ENCODE data around the gene DLGAP4. TPM values are rescaled to one million over a fixed set of nuclear protein-coding genes. Genes with fewer than 3 reads are reported as not detected.
A peak's percentile ranks its signal among the peaks of the same experiment; 100 is the strongest.

Gene DLGAP4
- total RNA-seq, 2 donors from 2014 or later: 33.9 to 45.4 TPM

DNA sequence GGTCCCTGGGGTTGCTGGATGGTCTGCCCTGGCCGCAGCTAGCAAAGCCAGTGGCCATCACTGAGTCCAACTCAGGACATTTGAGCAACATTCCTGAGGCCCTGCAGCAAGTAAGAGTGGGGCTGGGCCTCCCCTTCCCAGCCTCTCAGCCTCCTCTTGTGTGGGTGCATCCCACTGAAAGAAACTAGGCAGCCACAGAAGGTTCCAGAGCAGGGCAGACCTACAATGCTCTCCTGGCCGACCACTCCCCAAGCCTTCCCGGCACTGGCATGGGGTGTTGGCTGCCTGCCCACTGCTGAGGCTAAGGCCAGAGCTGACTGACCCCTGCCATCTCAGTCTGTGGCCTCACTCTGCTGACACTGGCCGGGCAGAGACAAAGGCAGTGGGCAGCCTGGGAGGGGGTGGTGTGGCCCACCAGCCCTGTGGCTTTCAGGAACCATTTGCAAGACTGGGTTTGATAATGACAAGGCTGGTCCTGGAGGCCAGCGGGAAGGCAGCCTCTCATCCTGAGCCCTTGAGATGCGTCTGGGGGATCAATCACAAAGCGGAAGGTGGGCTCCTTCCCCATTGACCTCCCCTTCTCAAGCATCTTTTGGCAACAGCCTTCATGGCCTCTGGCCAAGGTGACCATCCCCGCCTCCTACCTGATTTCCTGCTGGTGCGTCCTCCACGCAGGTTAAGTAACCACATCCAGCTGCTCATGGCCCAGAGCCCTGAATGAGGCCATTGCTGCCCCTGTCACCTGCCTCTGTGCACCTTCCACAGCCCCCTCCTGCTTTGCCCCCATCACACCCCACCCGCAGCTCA is 9.6 kb downstream of the DLGAP4 start:
- H3K9me3 ChIP-seq (ENCODE audit: control insufficient read depth, low read length, poor library complexity, severe bottlenecking): no peaks in the 10 kb centered on the region
- H3K4me1 Mint-ChIP-seq: no peaks in the 10 kb centered on the region
- ATAC-seq (no peak), DNase-seq (no peak)
- H3K27ac Mint-ChIP-seq: no peak overlapping the region
- peaks cover 47% of the 10 kb centered on the region for H3K27me3 Mint-ChIP-seq
- no peaks in the 10 kb centered on the region for H3K36me3 Mint-ChIP-seq (ENCODE audit: low read depth)
- no peak overlapping the region for H3K4me3 Mint-ChIP-seq

- no peaks in the 10 kb centered on the region for H3K9me3 ChIP-seq (ENCODE audit: control insufficient read depth, low read length, poor library complexity, severe bottlenecking)
- ATAC-seq (no peak), DNase-seq (no peak)
- Mint-ChIP-seq H3K4me1 (no peaks in the 10 kb centered on the region), H3K36me3 (ENCODE audit: low read depth) (no peaks in the 10 kb centered on the region), H3K27me3 (peaks cover 42% of the 10 kb centered on the region), H3K27ac (no peak overlapping the region), H3K4me3 (no peak overlapping the region)
These were observed 11.5 kb downstream of the DLGAP4 start for GRCh38 chr20:36317675-36318074.

GRCh38 chr20:36318166-36318565 is 12.0 kb downstream of the DLGAP4 start:
- H3K27ac Mint-ChIP-seq: no peak overlapping the region
- ATAC-seq: no peak
- peaks cover 37% of the 10 kb centered on the region for H3K27me3 Mint-ChIP-seq

GRCh38 chr20:36319356-36320260 is 13.5 kb downstream of the DLGAP4 start:
- no peak overlapping the region for H3K27ac Mint-ChIP-seq
- ATAC-seq: no peak

More at GRCh38 chr20:36318166-36318565, 12.0 kb downstream of the DLGAP4 start:
- H3K36me3 Mint-ChIP-seq (ENCODE audit: low read depth): no peaks in the 10 kb centered on the region
- no peak for DNase-seq
- no peaks in the 10 kb centered on the region for H3K9me3 ChIP-seq (ENCODE audit: control insufficient read depth, low read length, poor library complexity, severe bottlenecking)
- no peak overlapping the region for H3K4me3 Mint-ChIP-seq
- H3K4me1 Mint-ChIP-seq: no peaks in the 10 kb centered on the region

GRCh38 chr20:36320261-36320897 is 14.2 kb downstream of the DLGAP4 start:
- peaks cover 28% of the 10 kb centered on the region for H3K27me3 Mint-ChIP-seq
- H3K9me3 ChIP-seq (ENCODE audit: control insufficient read depth, low read length, poor library complexity, severe bottlenecking): no peaks in the 10 kb centered on the region
- H3K36me3 Mint-ChIP-seq (ENCODE audit: low read depth): no peaks in the 10 kb centered on the region
- DNase-seq: no peak
- no peak for ATAC-seq
- no peak overlapping the region for H3K4me3 Mint-ChIP-seq
- H3K27ac Mint-ChIP-seq: no peak overlapping the region
- H3K4me1 Mint-ChIP-seq: no peaks in the 10 kb centered on the region

More at GRCh38 chr20:36319356-36320260, 13.5 kb downstream of the DLGAP4 start:
- no peak for DNase-seq
- Mint-ChIP-seq H3K4me1 (no peaks in the 10 kb centered on the region), H3K27me3 (peaks cover 28% of the 10 kb centered on the region), H3K36me3 (ENCODE audit: low read depth) (no peaks in the 10 kb centered on the region), H3K4me3 (no peak overlapping the region)
- H3K9me3 ChIP-seq (ENCODE audit: control insufficient read depth, low read length, poor library complexity, severe bottlenecking): no peaks in the 10 kb centered on the region

DNA sequence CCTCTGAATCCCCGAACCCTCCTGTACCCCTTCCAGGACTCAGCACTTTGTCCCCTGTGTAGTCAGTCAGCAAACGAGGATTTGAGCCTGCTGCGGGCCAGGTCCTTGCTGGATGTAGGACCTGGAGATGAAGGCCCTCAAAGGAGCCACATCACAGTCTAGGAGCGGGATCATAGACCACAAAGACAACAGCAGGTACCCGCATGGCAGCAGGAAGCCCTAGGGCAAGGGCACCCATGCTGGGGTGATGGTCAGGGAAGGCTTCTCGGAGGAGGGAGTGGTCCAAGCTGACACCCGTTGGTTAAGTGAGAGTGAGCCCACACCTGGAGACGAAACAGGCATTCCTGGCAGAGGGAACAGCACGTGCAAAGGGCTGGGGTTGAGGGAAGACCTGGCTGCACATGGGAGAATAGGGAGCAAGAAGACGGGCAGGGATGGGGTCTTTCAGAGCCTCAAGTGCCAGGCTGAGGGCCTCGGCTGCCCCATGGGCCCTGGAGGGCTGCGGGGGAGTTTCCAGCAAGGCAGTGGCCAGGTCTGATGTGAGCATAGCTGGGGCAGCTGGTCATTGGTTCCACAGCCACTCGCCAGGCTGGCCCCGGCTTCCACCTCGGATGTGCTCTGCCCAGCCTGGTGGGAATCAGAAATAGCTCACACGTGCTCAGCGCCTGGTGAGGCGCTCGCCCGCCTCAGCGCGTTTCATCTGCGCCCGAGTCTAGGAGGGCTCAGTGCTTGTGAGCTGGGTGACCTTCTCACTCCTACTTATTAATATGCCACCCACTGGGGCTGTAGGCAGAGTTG is 15.0 kb downstream of the DLGAP4 start:
- H3K27me3 Mint-ChIP-seq: peaks cover 28% of the 10 kb centered on the region
- no peaks in the 10 kb centered on the region for H3K4me1 Mint-ChIP-seq

GRCh38 chr20:36322131-36322530 is 16.0 kb downstream of the DLGAP4 start:
- Mint-ChIP-seq H3K4me1 (no peaks in the 10 kb centered on the region), H3K27ac (no peak overlapping the region), H3K4me3 (no peak overlapping the region), H3K36me3 (ENCODE audit: low read depth) (no peaks in the 10 kb centered on the region), H3K27me3 (peaks cover 24% of the 10 kb centered on the region)
- ATAC-seq (no peak), DNase-seq (no peak)
- no peaks in the 10 kb centered on the region for H3K9me3 ChIP-seq (ENCODE audit: control insufficient read depth, low read length, poor library complexity, severe bottlenecking)

More for the DNA sequence above, 15.0 kb downstream of the DLGAP4 start:
- H3K4me3 Mint-ChIP-seq: no peak overlapping the region
- H3K36me3 Mint-ChIP-seq (ENCODE audit: low read depth): no peaks in the 10 kb centered on the region
- DNase-seq (no peak), ATAC-seq (no peak)
- H3K27ac Mint-ChIP-seq: no peak overlapping the region
- H3K9me3 ChIP-seq (ENCODE audit: control insufficient read depth, low read length, poor library complexity, severe bottlenecking): no peaks in the 10 kb centered on the region

DNA sequence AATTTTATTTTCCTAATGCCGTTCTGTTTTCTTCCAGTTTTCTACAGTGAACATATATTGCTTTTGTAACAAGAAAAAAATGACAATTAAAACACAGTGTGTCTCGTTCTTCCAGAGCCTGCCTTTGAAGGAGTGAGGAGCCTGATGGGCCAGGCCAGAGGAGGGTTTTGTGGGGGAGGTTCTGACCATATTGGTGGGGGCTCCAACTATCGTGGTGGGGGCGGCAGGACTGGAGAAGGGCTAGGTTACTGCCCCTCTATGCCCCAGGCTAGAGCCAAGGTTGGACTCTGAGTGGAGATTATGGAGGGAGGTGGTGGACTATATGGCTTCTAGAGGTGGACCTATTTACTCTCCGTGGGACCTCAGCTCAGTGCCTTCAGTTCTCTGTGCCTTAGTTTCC is 24.0 kb downstream of the DLGAP4 start:
- H3K4me1 Mint-ChIP-seq: peaks cover 4% of the 10 kb centered on the region
- DNase-seq (no peak), ATAC-seq (no peak)
- peaks cover 39% of the 10 kb centered on the region for H3K27me3 Mint-ChIP-seq
- H3K4me3 Mint-ChIP-seq: no peak overlapping the region
- no peak overlapping the region for H3K27ac Mint-ChIP-seq
- H3K9me3 ChIP-seq (ENCODE audit: control insufficient read depth, low read length, poor library complexity, severe bottlenecking): no peaks in the 10 kb centered on the region
- peaks cover 6% of the 10 kb centered on the region for H3K36me3 Mint-ChIP-seq (ENCODE audit: low read depth)

GRCh38 chr20:36331209-36331608 is 25.1 kb downstream of the DLGAP4 start:
- ATAC-seq (no peak), DNase-seq (no peak)
- H3K9me3 ChIP-seq (ENCODE audit: control insufficient read depth, low read length, poor library complexity, severe bottlenecking): no peaks in the 10 kb centered on the region
- peaks cover 50% of the 10 kb centered on the region for H3K27me3 Mint-ChIP-seq
- peaks cover 4% of the 10 kb centered on the region for H3K4me1 Mint-ChIP-seq
- no peak overlapping the region for H3K27ac Mint-ChIP-seq
- H3K36me3 Mint-ChIP-seq (ENCODE audit: low read depth): peaks cover 7% of the 10 kb centered on the region
- no peak overlapping the region for H3K4me3 Mint-ChIP-seq

GRCh38 chr20:36333841-36334240 is 27.7 kb downstream of the DLGAP4 start:
- Mint-ChIP-seq H3K4me3 (no peak overlapping the region), H3K27me3 (peaks cover 56% of the 10 kb centered on the region), H3K27ac (peak overlapping the region; percentile 34), H3K36me3 (ENCODE audit: low read depth) (peaks cover 9% of the 10 kb centered on the region), H3K4me1 (peaks cover 4% of the 10 kb centered on the region)
- no peaks in the 10 kb centered on the region for H3K9me3 ChIP-seq (ENCODE audit: control insufficient read depth, low read length, poor library complexity, severe bottlenecking)
- ATAC-seq (no peak), DNase-seq (no peak)

GRCh38 chr20:36334281-36335205 is 28.4 kb downstream of the DLGAP4 start:
- no peak for DNase-seq
- Mint-ChIP-seq H3K36me3 (ENCODE audit: low read depth) (peaks cover 9% of the 10 kb centered on the region), H3K4me3 (no peak overlapping the region), H3K27me3 (peaks cover 56% of the 10 kb centered on the region), H3K27ac (no peak overlapping the region), H3K4me1 (peaks cover 4% of the 10 kb centered on the region)
- ATAC-seq: no peak
- H3K9me3 ChIP-seq (ENCODE audit: control insufficient read depth, low read length, poor library complexity, severe bottlenecking): no peaks in the 10 kb centered on the region
